T-helper 1 cell treated with Interleukin-12 subunit alpha and Interleukin-12 subunit beta and Interleukin-4 antibody, amounts not matched to agents 30 ng/mL and 1 ng/mL, for 36 hours (primary cell): Measurements from ENCODE around the gene TAB3. TPM values are rescaled to one million over a fixed set of nuclear protein-coding genes. Genes with fewer than 3 reads are reported as not detected.

Source experiments
- intact Hi-C: fragments of 100-400 bp; cut with micrococcal nuclease; formaldehyde crosslinking; loops from one replicate; pipeline ENCODE4 v1.15.1; 2024
- total RNA-seq: library from RNA; stranded (reverse); gene quantifications from 2 replicates; pipeline ENCODE4 v1.2.3, GENCODE V29; 2022

Gene TAB3
- total RNA-seq, result 27.4 and 32.4 TPM in 2 replicates

GRCh38 chrX:30889147-30890140 is at the start of gene TAB3:
Gene TAB3, minus strand, starts transcription at chrX:30889254. Its CDS starts 29,666 bp downstream, at chrX:30859588.
- intact Hi-C loops, result loop anchor here (1.0 to 2.0 kb wide), 9 partner anchors 11 to 312 kb away; partner anchors contain the start of genes GK and TASL

- intact Hi-C loops, result no loop called here
These were observed 49.2 kb upstream of the TAB3 start for GRCh38 chrX:30938295-30938694.

GRCh38 chrX:30935985-30936384 is 46.9 kb upstream of the TAB3 start:
- intact Hi-C loops, result no loop called here

- intact Hi-C loops, result no loop called here
These were observed 42.9 kb upstream of the TAB3 start for GRCh38 chrX:30931920-30932319.

GRCh38 chrX:30930679-30931078 is 41.6 kb upstream of the TAB3 start:
- intact Hi-C loops, result no loop called here

GRCh38 chrX:30930143-30930542 is 41.1 kb upstream of the TAB3 start:
- intact Hi-C loops, result no loop called here

GRCh38 chrX:30920271-30920670 is 31.2 kb upstream of the TAB3 start:
- intact Hi-C loops, result no loop called here

GRCh38 chrX:30918480-30918879 is 29.4 kb upstream of the TAB3 start:
- intact Hi-C loops, result no loop called here

GRCh38 chrX:30913492-30913891 is 24.4 kb upstream of the TAB3 start:
- intact Hi-C loops, result no loop called here

- intact Hi-C loops, result no loop called here
These were observed 21.2 kb upstream of the TAB3 start for GRCh38 chrX:30910124-30910860.

GRCh38 chrX:30906726-30907125 is 17.7 kb upstream of the TAB3 start:
- intact Hi-C loops, result no loop called here

GRCh38 chrX:30905321-30905720 is 16.3 kb upstream of the TAB3 start:
- intact Hi-C loops, result no loop called here

- intact Hi-C loops, result no loop called here
These were observed 15.6 kb upstream of the TAB3 start for GRCh38 chrX:30904632-30905031.

GRCh38 chrX:30904186-30904585 is 15.1 kb upstream of the TAB3 start:
- intact Hi-C loops, result no loop called here

GRCh38 chrX:30900227-30900626 is 11.2 kb upstream of the TAB3 start:
- intact Hi-C loops, result loop anchor here (1.0 kb wide), 1 partner anchor 11 kb away; the partner anchor contains the start of gene TAB3

GRCh38 chrX:30898886-30899285 is 9.8 kb upstream of the TAB3 start:
- intact Hi-C loops, result no loop called here

- intact Hi-C loops, result no loop called here
These were observed 6.3 kb upstream of the TAB3 start for GRCh38 chrX:30895370-30895769.

- intact Hi-C loops, result no loop called here
These were observed 4.2 kb upstream of the TAB3 start for GRCh38 chrX:30893206-30893605.

GRCh38 chrX:30892591-30892990 is 3.5 kb upstream of the TAB3 start:
- intact Hi-C loops, result no loop called here

GRCh38 chrX:30888526-30889146 is 418 bp downstream of the TAB3 start:
- intact Hi-C loops, result loop anchor here (1.0 to 2.0 kb wide), 10 partner anchors 9 to 311 kb away; partner anchors contain the start of genes GK and TASL

GRCh38 chrX:30887721-30888120 is 1.3 kb downstream of the TAB3 start:
- intact Hi-C loops, result loop anchor here (1.0 to 2.0 kb wide), 4 partner anchors 8 to 245 kb away; no protein-coding TSS in a partner anchor
